Natural killer cell (primary cell): ENCODE results near the gene HIF1A. TPM values are rescaled to one million over a fixed set of nuclear protein-coding genes. Genes with fewer than 3 reads are reported as not detected.

Experiments
- ATAC-seq, 3 donors: fragments of 150-1000 bp in 2 of 3; fragments of 200-7000 bp in 1 of 3; cut with Tn5 transposase; 1 replicate in 1 of 3; 2 replicates in 2 of 3; pipeline ENCODE4 v1.10.0; 2021; ENCODE audit warnings: mild to moderate bottlenecking in 2 of 3, moderate library complexity in 2 of 3
- DNase-seq, 2 donors: peaks; one replicate each; pipeline versions ENCODE4 v3.0.0 to v3.0.0-alpha.2; 2013 to 2021; ENCODE audit warnings: mixed read lengths in 1 of 2
- H3K27ac ChIP-seq: one replicate; pipeline ENCODE4 v1.5.1; 2013; ENCODE audit warnings: mild to moderate bottlenecking, low read length
- H3K27me3 ChIP-seq: one replicate; pipeline ENCODE4 v1.6.1; 2013; ENCODE audit warnings: low read length; ENCODE audit not compliant: control insufficient read depth, insufficient read depth
- H3K36me3 ChIP-seq: one replicate; pipeline ENCODE4 v1.6.1; 2013; ENCODE audit warnings: low read length; ENCODE audit not compliant: control insufficient read depth, insufficient read depth
- H3K4me1 ChIP-seq: one replicate; pipeline ENCODE4 v1.6.1; 2013; ENCODE audit warnings: low read length; ENCODE audit not compliant: control insufficient read depth, insufficient read depth
- H3K4me3 ChIP-seq: one replicate; pipeline ENCODE4 v1.5.1; 2013; ENCODE audit warnings: low read length
- H3K9me3 ChIP-seq: one replicate; pipeline ENCODE4 v1.6.1; 2013; ENCODE audit warnings: low read length; ENCODE audit not compliant: control insufficient read depth, insufficient read depth
- H3K27ac Mint-ChIP-seq, 2 donors: one replicate each; pipeline ENCODE4 v1.8.0; 2022; ENCODE audit warnings: mild to moderate bottlenecking in 2 of 2, mixed read lengths in 2 of 2, moderate library complexity in 1 of 2
- H3K27me3 Mint-ChIP-seq, 2 donors: one replicate each; pipeline ENCODE4 v1.8.0; 2022; ENCODE audit warnings: low read depth in 2 of 2, mixed read lengths in 2 of 2
- H3K36me3 Mint-ChIP-seq: one replicate; pipeline ENCODE4 v1.8.0; 2022; ENCODE audit warnings: mixed read lengths
- H3K4me1 Mint-ChIP-seq, 2 donors: one replicate each; pipeline ENCODE4 v1.8.0; 2022; ENCODE audit warnings: mixed read lengths in 2 of 2
- H3K4me3 Mint-ChIP-seq: one replicate; pipeline ENCODE4 v1.8.0; 2022; ENCODE audit warnings: mild to moderate bottlenecking, moderate library complexity, mixed read lengths
- H3K9me3 Mint-ChIP-seq, 2 donors: one replicate each; pipeline ENCODE4 v1.8.0; 2022; ENCODE audit warnings: mixed read lengths in 2 of 2
- CTCF ChIP-seq: fragments of 200-600 bp; IDR thresholded peaks from one replicate; pipeline ENCODE4 v1.8.0; 2022; ENCODE audit warnings: antibody characterized with exemption
- WGBS: methylation state at CpG from one replicate; pipeline ENCODE4 v1.1.7; 2013; ENCODE audit warnings: missing lambda C conversion rate; ENCODE audit not compliant: insufficient coverage; 5-methylcytosine and 5-hydroxymethylcytosine counted together
- intact Hi-C: fragments of 100-400 bp; cut with micrococcal nuclease; formaldehyde crosslinking; loops from one replicate; pipeline ENCODE4 v1.14.2; 2022
- total RNA-seq, 4 donors: library from RNA; stranded (reverse); fragments of 120-200 nt in 1 of 4; gene quantifications; one replicate each; pipeline versions ENCODE4 v1.2.3 to v1.2.4, GENCODE V29; 2013 to 2022

HIF1A gene
- total RNA-seq, 3 donors from 2014 or later (not counting 1 experiment from before 2014, with no cell fraction given), result 174 to 184 (median 177) TPM

- ATAC-seq (no peak), DNase-seq (no peak)
- Mint-ChIP-seq H3K36me3 (peaks cover 9% of the 10 kb centered on the region), H3K4me1 (peaks cover 6 to 9% of the 10 kb centered on the region in 2 donors), H3K4me3 (peak overlapping the region; percentile 90), H3K27me3 (peaks cover 12 to 16% of the 10 kb centered on the region in 2 donors), H3K27ac (peak overlapping the region; percentile 34 to 74), H3K9me3 (no peaks in the 10 kb centered on the region)
- Histone ChIP-seq H3K4me3 (peak overlapping the region; percentile 51), H3K9me3 (no peaks in the 10 kb centered on the region), H3K27me3 (no peaks in the 10 kb centered on the region), H3K4me1 (peaks cover 3% of the 10 kb centered on the region), H3K27ac (peak overlapping the region; percentile 28), H3K36me3 (peaks cover 17% of the 10 kb centered on the region)
- 39% methylated on average over 4 of the region's 8 CpGs for WGBS
- no peak for TF ChIP-seq CTCF
- intact Hi-C loops, result no loop called here
Observed at GRCh38 chr14:61751475-61751989, 56.2 kb downstream of the HIF1A start.

GRCh38 chr14:61752626-61753025 lies 57.3 kb downstream of the HIF1A start:
- H3K4me3 Mint-ChIP-seq, result no peak overlapping the region

GRCh38 chr14:61753631-61754030 lies 58.3 kb downstream of the HIF1A start:
- intact Hi-C loops, result no loop called here
- H3K4me3 ChIP-seq, result no peak overlapping the region
- no peak overlapping the region for H3K27ac ChIP-seq
- no peak for DNase-seq
- no peak for TF ChIP-seq CTCF
- ATAC-seq, result no peak
- peaks cover 6 to 9% of the 10 kb centered on the region in 2 donors for H3K4me1 Mint-ChIP-seq
- no peak overlapping the region for H3K4me3 Mint-ChIP-seq
- peaks cover 22 to 29% of the 10 kb centered on the region in 2 donors for H3K27me3 Mint-ChIP-seq
- no peaks in the 10 kb centered on the region for H3K36me3 Mint-ChIP-seq
- H3K36me3 ChIP-seq, result no peaks in the 10 kb centered on the region
- H3K27me3 ChIP-seq, result no peaks in the 10 kb centered on the region
- H3K27ac Mint-ChIP-seq, result no peak overlapping the region
- H3K9me3 Mint-ChIP-seq, result no peaks in the 10 kb centered on the region
- no peaks in the 10 kb centered on the region for H3K9me3 ChIP-seq
- H3K4me1 ChIP-seq, result peaks cover 3% of the 10 kb centered on the region

More at GRCh38 chr14:61752626-61753025, 57.3 kb downstream of the HIF1A start:
- no peak for TF ChIP-seq CTCF
- no peaks in the 10 kb centered on the region for H3K9me3 Mint-ChIP-seq
- peaks cover 7% of the 10 kb centered on the region for H3K36me3 ChIP-seq
- no peak for ATAC-seq
- WGBS, result 50% methylated on average over 2 of the region's 4 CpGs
- no peaks in the 10 kb centered on the region for H3K9me3 ChIP-seq
- H3K4me3 ChIP-seq, result no peak overlapping the region
- H3K36me3 Mint-ChIP-seq, result no peaks in the 10 kb centered on the region
- peaks cover 17 to 24% of the 10 kb centered on the region in 2 donors for H3K27me3 Mint-ChIP-seq
- H3K27ac ChIP-seq, result no peak overlapping the region
- DNase-seq, result no peak
- peaks cover 6 to 9% of the 10 kb centered on the region in 2 donors for H3K4me1 Mint-ChIP-seq
- no peak overlapping the region for H3K27ac Mint-ChIP-seq
- no peaks in the 10 kb centered on the region for H3K27me3 ChIP-seq
- intact Hi-C loops, result no loop called here
- H3K4me1 ChIP-seq, result peaks cover 3% of the 10 kb centered on the region
